ENCODE results near the gene CGB1.

GRCh38 chr19:49004133-49004532, 32.6 kb downstream of the CGB1 start:
- TF ChIP-seq CTCF (IDR thresholded peaks at IDR 0.05; ENCODE audit: low read depth, low read length, poor library complexity, severe bottlenecking) (no peak), EZH2phosphoT487 (IDR thresholded peaks at IDR 0.05; ENCODE audit: borderline replicate concordance, low read length) (no peak)

Measured in DOHH2 (cell line).